PFSK-1 (cell line): ENCODE measurements around the gene SEMA4G.

Source experiments
- POLR2AphosphoS5 ChIP-seq: IDR thresholded peaks from 2 replicates; pipeline ENCODE4 v1.6.1; 2012; ENCODE audit warnings: low read depth, mild to moderate bottlenecking, control low read depth, low read length, moderate library complexity
- SIN3A ChIP-seq: IDR thresholded peaks from 2 replicates; pipeline ENCODE4 v1.6.1; 2012; ENCODE audit warnings: mild to moderate bottlenecking, low read length, moderate library complexity, borderline replicate concordance; ENCODE audit not compliant: insufficient read depth
- TAF1 ChIP-seq: IDR thresholded peaks from 2 replicates; pipeline ENCODE4 v1.6.1; 2012; ENCODE audit warnings: low read length, control low read depth, borderline replicate concordance; ENCODE audit not compliant: insufficient read depth

- TF ChIP-seq SIN3A (no peak), POLR2AphosphoS5 (no peak), TAF1 (no peak)
Observed at GRCh38 chr10:100981178-100981772, 12.0 kb downstream of the SEMA4G start.
